Upper lobe of left lung (tissue), 6 donors: ENCODE data around the gene TLR9. TPM values are rescaled to one million over a fixed set of nuclear protein-coding genes. Genes with fewer than 3 reads are reported as not detected.

Experiments
- ATAC-seq, 2 donors: fragments of 200-7000 bp; cut with Tn5 transposase; one replicate each; pipeline ENCODE4 v1.9.1; 2022; ENCODE audit warnings: mild to moderate bottlenecking in 2 of 2, moderate library complexity in 2 of 2; ENCODE audit not compliant: low FRiP score in 2 of 2
- DNase-seq, 2 donors: peaks; one replicate each; pipeline ENCODE4 v3.0.0-alpha.2; 2019 to 2020
- H3K27ac ChIP-seq, 4 donors: fragments of 200-600 bp; sonication (generic); one replicate each; pipeline ENCODE4 v1.5.1; 2016 to 2019
- H3K27me3 ChIP-seq, 4 donors: fragments of 200-600 bp; sonication (generic); one replicate each; pipeline ENCODE4 v1.5.1; 2017 to 2019
- H3K36me3 ChIP-seq, 4 donors: fragments of 200-600 bp; sonication (generic); one replicate each; pipeline ENCODE4 v1.5.1; 2016 to 2019
- H3K4me1 ChIP-seq, 4 donors: fragments of 200-600 bp; sonication (generic); one replicate each; pipeline ENCODE4 v1.5.1; 2018 to 2019
- H3K4me3 ChIP-seq, 4 donors: fragments of 200-600 bp; sonication (generic); one replicate each; pipeline ENCODE4 v1.5.1; 2017 to 2019; ENCODE audit warnings: mild to moderate bottlenecking in 2 of 4, moderate library complexity in 1 of 4
- H3K9me3 ChIP-seq, 4 donors: fragments of 200-600 bp; sonication (generic); one replicate each; pipeline ENCODE4 v1.5.1; 2018 to 2019
- EP300 ChIP-seq, 4 donors: sonication (generic); formaldehyde crosslinking; IDR thresholded peaks; one replicate each; pipeline ENCODE4 v1.5.1; 2017; ENCODE audit warnings: antibody characterized with exemption in 4 of 4, control low read depth in 2 of 4
- POLR2A ChIP-seq, 4 donors: fragments of 450-650 bp; IDR thresholded peaks; one replicate each; pipeline ENCODE4 v1.5.1; 2016 to 2017; ENCODE audit warnings: antibody characterized with exemption in 4 of 4, mild to moderate bottlenecking in 2 of 4
- POLR2AphosphoS5 ChIP-seq, 2 donors: sonication (generic); formaldehyde crosslinking; IDR thresholded peaks; one replicate each; pipeline ENCODE4 v1.5.1; 2017; ENCODE audit warnings: antibody characterized with exemption in 2 of 2
- WGBS, 2 donors: methylation state at CpG; one replicate each; pipeline ENCODE4 v1.1.5; 2017 to 2018; 5-methylcytosine and 5-hydroxymethylcytosine counted together
- total RNA-seq, 6 donors: library from RNA; depleted of rRNA in 4 of 6; stranded (reverse); fragments of >200 nt in 4 of 6; gene quantifications; one replicate each; pipeline versions ENCODE4 v1.1.0 to v1.2.1, GENCODE V29; 2016 to 2021
- TF ChIP-seq, protein P1 (sequence below), 6 experiments: fragments of 450-650 bp in 4 of 6; fragments of 200-600 bp in 2 of 6; sonication (generic) in 2 of 6; IDR thresholded peaks; one replicate each; pipeline ENCODE4 v1.5.1; 2016 to 2019; ENCODE audit warnings: antibody characterized with exemption in 6 of 6
- donor health status: DM: no; HTN: no; CAD: no; lungs with moderate emphysema.
- donor health status: DM: no; HTN: yes; CAD: no; lungs with severe emphysema.

TLR9 gene
- total RNA-seq, 6 donors from 2014 or later, result 0.29 to 1.1 TPM; not detected in 4

DNA sequence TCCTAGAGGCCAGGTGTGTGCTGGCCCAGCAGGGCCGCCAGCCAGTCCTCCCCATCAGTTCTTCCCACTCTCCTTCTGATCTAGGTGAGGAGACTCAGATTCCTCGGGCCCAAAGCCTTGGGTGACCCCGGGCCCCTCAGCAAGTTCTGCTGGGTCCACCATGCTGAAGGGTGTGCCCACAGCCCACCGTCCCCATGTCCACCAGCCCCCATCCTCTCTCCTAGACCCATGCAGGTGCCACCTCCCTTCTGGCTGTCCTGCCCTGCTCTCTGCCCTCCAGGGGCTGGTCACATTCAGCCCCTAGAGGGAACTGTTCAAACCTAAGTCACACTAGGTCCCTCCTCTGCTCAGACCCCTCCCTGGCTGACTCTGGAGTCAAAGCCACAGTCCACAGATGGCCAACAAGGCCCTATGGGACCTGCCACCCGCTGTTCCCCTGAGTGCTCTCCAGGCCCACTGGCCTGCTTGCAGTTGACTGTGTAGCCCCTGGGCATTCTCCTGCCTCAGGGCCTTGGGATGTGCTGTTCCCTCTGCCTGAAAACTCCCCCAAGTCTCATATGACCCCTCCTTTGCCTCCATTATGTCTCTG, 878 bp upstream of the TLR9 start:
- peaks cover 0 to under 1% (median 0%) of the 10 kb centered on the region in 4 donors for H3K4me1 ChIP-seq
- TF ChIP-seq POLR2A (IDR thresholded peaks at IDR 0.05), result no peak
- TF ChIP-seq, protein P1, sequence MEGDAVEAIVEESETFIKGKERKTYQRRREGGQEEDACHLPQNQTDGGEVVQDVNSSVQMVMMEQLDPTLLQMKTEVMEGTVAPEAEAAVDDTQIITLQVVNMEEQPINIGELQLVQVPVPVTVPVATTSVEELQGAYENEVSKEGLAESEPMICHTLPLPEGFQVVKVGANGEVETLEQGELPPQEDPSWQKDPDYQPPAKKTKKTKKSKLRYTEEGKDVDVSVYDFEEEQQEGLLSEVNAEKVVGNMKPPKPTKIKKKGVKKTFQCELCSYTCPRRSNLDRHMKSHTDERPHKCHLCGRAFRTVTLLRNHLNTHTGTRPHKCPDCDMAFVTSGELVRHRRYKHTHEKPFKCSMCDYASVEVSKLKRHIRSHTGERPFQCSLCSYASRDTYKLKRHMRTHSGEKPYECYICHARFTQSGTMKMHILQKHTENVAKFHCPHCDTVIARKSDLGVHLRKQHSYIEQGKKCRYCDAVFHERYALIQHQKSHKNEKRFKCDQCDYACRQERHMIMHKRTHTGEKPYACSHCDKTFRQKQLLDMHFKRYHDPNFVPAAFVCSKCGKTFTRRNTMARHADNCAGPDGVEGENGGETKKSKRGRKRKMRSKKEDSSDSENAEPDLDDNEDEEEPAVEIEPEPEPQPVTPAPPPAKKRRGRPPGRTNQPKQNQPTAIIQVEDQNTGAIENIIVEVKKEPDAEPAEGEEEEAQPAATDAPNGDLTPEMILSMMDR (IDR thresholded peaks at IDR 0.05), result no peak
- no peak for TF ChIP-seq POLR2AphosphoS5 (IDR thresholded peaks at IDR 0.05)
- no peak for TF ChIP-seq EP300 (IDR thresholded peaks at IDR 0.05)
- DNase-seq (no peak), ATAC-seq (no peak)
- H3K9me3 ChIP-seq, result no peaks in the 10 kb centered on the region
- H3K27ac ChIP-seq, result no peak overlapping the region
- H3K4me3 ChIP-seq, result no peak overlapping the region
- no peaks in the 10 kb centered on the region for H3K27me3 ChIP-seq
- 74 to 100% methylated on average over 1 to 5 of the region's 5 CpGs for WGBS, 2 donors
- peaks cover 21 to 40% (median 35%) of the 10 kb centered on the region in 4 donors for H3K36me3 ChIP-seq

DNA sequence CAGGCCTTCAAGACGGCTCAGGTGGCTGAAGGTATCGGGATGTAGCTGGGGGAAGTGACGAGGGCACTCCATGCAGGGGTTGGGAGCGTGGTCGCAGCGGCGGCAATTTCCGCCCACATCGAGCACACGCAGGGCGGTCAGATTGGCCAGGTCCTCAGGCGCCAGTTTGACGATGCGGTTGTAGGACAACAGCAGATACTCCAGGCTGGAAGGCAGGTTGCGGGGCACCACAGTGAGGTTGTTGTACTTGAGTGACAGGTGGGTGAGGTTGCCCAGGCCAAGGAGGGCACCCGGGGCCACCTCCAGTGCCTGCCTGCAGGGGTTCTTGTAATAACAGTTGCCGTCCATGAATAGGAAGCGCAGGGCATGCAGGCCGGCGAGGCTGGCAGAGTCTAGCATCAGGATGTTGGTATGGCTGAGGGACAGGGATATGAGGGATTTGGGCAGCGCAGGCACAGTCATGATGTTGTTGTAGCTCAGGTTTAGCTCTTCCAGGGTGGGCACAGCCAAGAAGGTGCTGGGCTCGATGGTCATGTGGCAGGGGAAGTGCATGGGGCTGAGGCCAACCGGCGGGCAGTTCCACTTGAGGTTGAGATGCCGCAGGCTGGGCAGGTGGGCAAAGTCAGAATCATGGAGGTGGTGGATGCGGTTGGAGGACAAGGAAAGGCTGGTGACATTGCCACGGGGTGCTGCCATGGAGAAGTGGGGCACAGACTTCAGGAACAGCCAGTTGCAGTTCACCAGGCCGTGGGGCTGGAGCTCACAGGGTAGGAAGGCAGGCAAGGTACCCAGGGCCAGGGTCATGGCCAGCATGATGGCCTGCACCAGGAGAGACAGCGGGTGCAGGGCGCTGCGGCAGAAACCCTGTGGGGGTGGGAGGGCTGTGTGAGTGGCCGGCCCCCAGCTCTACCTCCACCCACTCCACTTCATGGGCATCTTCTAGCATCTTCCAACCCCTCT, 1.7 kb downstream of the TLR9 start:
- Histone ChIP-seq H3K27ac (no peak overlapping the region), H3K36me3 (peaks cover 0 to 14% (median 9%) of the 10 kb centered on the region in 4 donors), H3K4me3 (no peak overlapping the region), H3K9me3 (no peaks in the 10 kb centered on the region), H3K27me3 (no peaks in the 10 kb centered on the region), H3K4me1 (peaks cover 16 to 22% (median 20%) of the 10 kb centered on the region in 4 donors)
- no peak for DNase-seq
- WGBS, 2 donors, result 94% methylated on average over 27 to 32 of the region's 32 CpGs
- TF ChIP-seq EP300 (IDR thresholded peaks at IDR 0.05), result no peak
- TF ChIP-seq, protein P1 (IDR thresholded peaks at IDR 0.05), result no peak
- no peak for ATAC-seq

DNA sequence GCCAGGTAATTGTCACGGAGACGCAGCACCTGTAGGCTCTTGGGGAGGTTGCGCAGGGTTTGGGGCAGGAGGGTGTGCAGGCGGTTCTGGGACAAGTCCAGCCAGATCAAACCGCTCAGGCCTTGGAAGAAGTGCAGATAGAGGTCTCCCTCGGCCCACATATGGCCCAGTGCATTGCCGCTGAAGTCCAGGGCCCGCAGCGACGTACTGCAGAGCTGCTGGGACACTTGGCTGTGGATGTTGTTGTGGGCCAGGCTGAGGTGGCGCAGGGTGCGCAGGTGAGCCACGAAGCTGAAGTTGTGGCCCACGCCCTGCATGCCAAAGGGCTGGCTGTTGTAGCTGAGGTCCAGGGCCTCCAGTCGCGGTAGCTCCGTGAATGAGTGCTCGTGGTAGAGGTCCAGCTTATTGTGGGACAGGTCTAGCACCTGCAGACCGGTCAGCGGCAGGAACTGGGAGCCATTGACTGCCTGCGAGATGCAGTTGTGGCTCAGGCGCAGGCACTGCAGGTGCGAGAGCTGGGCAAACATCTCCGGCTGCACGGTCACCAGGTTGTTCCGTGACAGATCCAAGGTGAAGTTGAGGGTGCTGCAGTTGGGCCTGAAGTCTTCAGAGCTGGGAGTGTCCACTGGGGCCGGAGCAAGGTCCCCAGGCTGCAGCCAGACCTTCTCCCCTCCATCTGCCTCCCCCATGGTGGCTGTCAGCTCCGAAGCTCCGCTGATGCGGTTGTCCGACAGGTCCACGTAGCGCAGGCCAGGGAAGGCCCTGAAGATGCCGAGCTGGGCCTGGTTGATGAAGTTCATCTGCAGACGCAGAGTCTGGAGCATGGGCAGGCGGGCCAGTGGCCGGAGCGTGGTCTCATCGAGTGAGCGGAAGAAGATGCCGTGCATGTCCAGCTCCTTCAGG, 2.9 kb downstream of the TLR9 start:
- ATAC-seq (no peak), DNase-seq (no peak)
- 92 to 95% methylated on average over 25 to 37 of the region's 41 CpGs for WGBS, 2 donors
- peaks cover 28 to 33% (median 32%) of the 10 kb centered on the region in 4 donors for H3K4me1 ChIP-seq
- H3K27me3 ChIP-seq, result no peaks in the 10 kb centered on the region
- no peak overlapping the region for H3K4me3 ChIP-seq
- H3K27ac ChIP-seq, result no peak overlapping the region
- no peaks in the 10 kb centered on the region for H3K9me3 ChIP-seq
- H3K36me3 ChIP-seq, result peaks cover 0 to 5% (median 1%) of the 10 kb centered on the region in 4 donors
- TF ChIP-seq EP300 (IDR thresholded peaks at IDR 0.05), result no peak
- TF ChIP-seq POLR2A (IDR thresholded peaks at IDR 0.05), result no peak
- TF ChIP-seq, protein P1 (IDR thresholded peaks at IDR 0.05), result no peak
- TF ChIP-seq POLR2AphosphoS5 (IDR thresholded peaks at IDR 0.05), result no peak

GRCh38 chr3:52221563-52222318, 3.7 kb downstream of the TLR9 start:
- 49 to 91% methylated on average over 5 to 19 of the region's 34 CpGs for WGBS, 2 donors
- Histone ChIP-seq H3K36me3 (no peaks in the 10 kb centered on the region), H3K27me3 (no peaks in the 10 kb centered on the region), H3K4me1 (peaks cover 36 to 41% (median 40%) of the 10 kb centered on the region in 4 donors), H3K27ac (no peak overlapping the region), H3K4me3 (no peak overlapping the region), H3K9me3 (no peaks in the 10 kb centered on the region)
- TF ChIP-seq EP300 (IDR thresholded peaks at IDR 0.05) (no peak), POLR2AphosphoS5 (IDR thresholded peaks at IDR 0.05) (no peak), POLR2A (IDR thresholded peaks at IDR 0.05) (no peak)
- TF ChIP-seq, protein P1 (IDR thresholded peaks at IDR 0.05), result no peak
- peak in 1 of 2 donors; percentile 21 for DNase-seq
- ATAC-seq, result no peak
